H9 (cell line): ENCODE data around the gene OR10V1. TPM values are rescaled to one million over a fixed set of nuclear protein-coding genes. Genes with fewer than 3 reads are reported as not detected.

Experiments used
- DNase-seq: peaks from one replicate; pipeline ENCODE4 v3.0.0-alpha.2; 2017
- H2AFZ ChIP-seq: one replicate; pipeline ENCODE4 v1.6.1; 2013; ENCODE audit warnings: mild to moderate bottlenecking, low read length, control low read depth, moderate library complexity
- H2AK5ac ChIP-seq: 2 replicates; pipeline ENCODE4 v1.6.1; 2013; ENCODE audit warnings: low read length, control low read depth, mixed read lengths; ENCODE audit not compliant: insufficient read length
- H2BK120ac ChIP-seq: one replicate; pipeline ENCODE4 v1.6.1; 2013; ENCODE audit warnings: low read depth, mild to moderate bottlenecking, low read length, control low read depth, inconsistent platforms; ENCODE audit not compliant: poor library complexity, severe bottlenecking
- H2BK12ac ChIP-seq: 2 replicates; pipeline ENCODE4 v1.6.1; 2013; ENCODE audit warnings: low read length, control low read depth, mixed read lengths, low read depth; ENCODE audit not compliant: insufficient read length
- H2BK15ac ChIP-seq: 2 replicates; pipeline ENCODE4 v1.6.1; 2013; ENCODE audit warnings: low read depth, low read length, control low read depth
- H2BK20ac ChIP-seq: one replicate; pipeline ENCODE4 v1.6.1; 2013; ENCODE audit warnings: low read depth, mild to moderate bottlenecking, low read length, control low read depth, inconsistent platforms; ENCODE audit not compliant: poor library complexity, severe bottlenecking
- H2BK5ac ChIP-seq: 2 replicates; pipeline ENCODE4 v1.6.1; 2013; ENCODE audit warnings: low read length, control low read depth, mixed read lengths; ENCODE audit not compliant: insufficient read length
- H3K14ac ChIP-seq: 2 replicates; pipeline ENCODE4 v1.6.1; 2013; ENCODE audit warnings: low read length, control low read depth; ENCODE audit not compliant: insufficient read depth
- H3K18ac ChIP-seq: 2 replicates; pipeline ENCODE4 v1.6.1; 2013; ENCODE audit warnings: low read depth, mild to moderate bottlenecking, mixed read lengths, low read length, control low read depth; ENCODE audit not compliant: insufficient read length
- H3K23ac ChIP-seq: 2 replicates; pipeline ENCODE4 v1.6.1; 2013; ENCODE audit warnings: low read length, control low read depth, mixed read lengths, low read depth; ENCODE audit not compliant: insufficient read length
- H3K23me2 ChIP-seq: 2 replicates; pipeline ENCODE4 v1.6.1; 2013; ENCODE audit warnings: low read depth, mild to moderate bottlenecking, mixed read lengths, low read length, control low read depth; ENCODE audit not compliant: insufficient read length, poor library complexity, severe bottlenecking
- H3K27ac ChIP-seq: 2 replicates; pipeline ENCODE4 v1.5.1; 2013; ENCODE audit warnings: low read length, control low read depth, mixed read lengths, low read depth; ENCODE audit not compliant: insufficient read length
- H3K27me3 ChIP-seq: 2 replicates; pipeline ENCODE4 v1.6.1; 2013; ENCODE audit warnings: low read length, control low read depth, inconsistent platforms; ENCODE audit not compliant: insufficient read depth
- H3K4ac ChIP-seq: 2 replicates; pipeline ENCODE4 v1.6.1; 2013; ENCODE audit warnings: low read depth, mild to moderate bottlenecking, control low read depth, inconsistent platforms, low read length, moderate library complexity
- H3K4me1 ChIP-seq: 2 replicates; pipeline ENCODE4 v1.6.1; 2013; ENCODE audit warnings: low read length, control low read depth, inconsistent platforms; ENCODE audit not compliant: insufficient read depth
- H3K4me2 ChIP-seq: 2 replicates; pipeline ENCODE4 v1.6.1; 2013; ENCODE audit warnings: low read length, control low read depth, mixed read lengths; ENCODE audit not compliant: insufficient read length, insufficient read depth
- H3K56ac ChIP-seq: 2 replicates; pipeline ENCODE4 v1.6.1; 2013; ENCODE audit warnings: low read depth, mild to moderate bottlenecking, mixed read lengths, low read length, control low read depth; ENCODE audit not compliant: insufficient read length
- H3K79me1 ChIP-seq: 2 replicates; pipeline ENCODE4 v1.6.1; 2013; ENCODE audit warnings: low read depth, mild to moderate bottlenecking, moderate library complexity, low read length, control low read depth, inconsistent platforms; ENCODE audit not compliant: insufficient read depth, poor library complexity, severe bottlenecking
- H3K79me2 ChIP-seq: 2 replicates; pipeline ENCODE4 v1.6.1; 2013; ENCODE audit warnings: low read length, control low read depth, inconsistent platforms; ENCODE audit not compliant: insufficient read depth
- H3K9ac ChIP-seq: 2 replicates; pipeline ENCODE4 v1.6.1; 2013; ENCODE audit warnings: low read length, control low read depth, mixed read lengths; ENCODE audit not compliant: insufficient read length; ENCODE audit errors: extremely low read depth
- H3K9me3 ChIP-seq: one replicate; pipeline ENCODE4 v1.6.1; 2013; ENCODE audit warnings: low read depth, low read length, inconsistent platforms; ENCODE audit not compliant: control insufficient read depth
- H3T11ph ChIP-seq: one replicate; pipeline ENCODE4 v1.6.1; 2013; ENCODE audit warnings: mild to moderate bottlenecking, low read length, control low read depth, inconsistent platforms
- H4K20me1 ChIP-seq: one replicate; pipeline ENCODE4 v1.6.1; 2013; ENCODE audit not compliant: control insufficient read depth, insufficient read length, insufficient read depth
- H4K5ac ChIP-seq: 2 replicates; pipeline ENCODE4 v1.6.1; 2013; ENCODE audit warnings: low read depth, mild to moderate bottlenecking, mixed read lengths, low read length, control low read depth; ENCODE audit not compliant: insufficient read length
- H4K8ac ChIP-seq: replicated peaks from 2 replicates; pipeline ENCODE4 v1.6.1; 2013; ENCODE audit warnings: low read length, control low read depth, mixed read lengths, low read depth; ENCODE audit not compliant: insufficient read length
- H4K91ac ChIP-seq: 2 replicates; pipeline ENCODE4 v1.6.1; 2013; ENCODE audit warnings: low read depth, mild to moderate bottlenecking, moderate library complexity, mixed read lengths, low read length, control low read depth; ENCODE audit not compliant: insufficient read length
- H3K27ac Mint-ChIP-seq, 3 experiments: 2 replicates in 2 of 3; 3 replicates in 1 of 3; pipeline ENCODE4 v1.8.0; 2020 to 2021; ENCODE audit warnings: mixed read lengths in 3 of 3, mild to moderate bottlenecking in 1 of 3, moderate library complexity in 1 of 3
- H3K27me3 Mint-ChIP-seq: 2 replicates; pipeline ENCODE4 v1.8.0; 2021; ENCODE audit warnings: low read depth, mild to moderate bottlenecking, moderate library complexity, mixed read lengths
- H3K36me3 Mint-ChIP-seq, 3 experiments: 2 replicates in 2 of 3; 3 replicates in 1 of 3; pipeline ENCODE4 v1.8.0; 2020 to 2021; ENCODE audit warnings: low read depth in 3 of 3, mixed read lengths in 3 of 3; ENCODE audit not compliant: insufficient read depth in 1 of 3
- H3K4me1 Mint-ChIP-seq, 2 experiments: 2 replicates each; pipeline ENCODE4 v1.8.0; 2020; ENCODE audit warnings: mixed read lengths in 2 of 2
- H3K4me3 Mint-ChIP-seq, 2 experiments: 2 replicates in 1 of 2; 3 replicates in 1 of 2; pipeline ENCODE4 v1.8.0; 2020 to 2021; ENCODE audit warnings: mild to moderate bottlenecking in 2 of 2, mixed read lengths in 2 of 2, moderate library complexity in 1 of 2
- H3K9me3 Mint-ChIP-seq, 2 experiments: 2 replicates in 1 of 2; 3 replicates in 1 of 2; pipeline ENCODE4 v1.8.0; 2020; ENCODE audit warnings: mild to moderate bottlenecking in 2 of 2, mixed read lengths in 2 of 2, moderate library complexity in 1 of 2
- WGBS: extraction: QIAGEN DNeasy Blood & Tissue Kit; methylation state at CpG from one replicate; pipeline ENCODE4 v1.1.7; 2013; ENCODE audit warnings: missing lambda C conversion rate, low lambda C conversion rate, mixed read lengths; ENCODE audit not compliant: insufficient read length; ENCODE audit errors: extremely low coverage; 5-methylcytosine and 5-hydroxymethylcytosine counted together
- total RNA-seq: library from RNA; stranded (reverse); gene quantifications from 2 replicates; pipeline ENCODE4 v1.2.1, GENCODE V29; 2021
- TF ChIP-seq, protein P1 (sequence below): fragments of 200-600 bp; sonication (generic); conservative IDR thresholded peaks from 3 replicates; pipeline ENCODE4 v1.8.0; 2021; ENCODE audit warnings: antibody characterized with exemption, mild to moderate bottlenecking

Gene OR10V1
- total RNA-seq, 1 experiment from 2014 or later = not detected

DNA sequence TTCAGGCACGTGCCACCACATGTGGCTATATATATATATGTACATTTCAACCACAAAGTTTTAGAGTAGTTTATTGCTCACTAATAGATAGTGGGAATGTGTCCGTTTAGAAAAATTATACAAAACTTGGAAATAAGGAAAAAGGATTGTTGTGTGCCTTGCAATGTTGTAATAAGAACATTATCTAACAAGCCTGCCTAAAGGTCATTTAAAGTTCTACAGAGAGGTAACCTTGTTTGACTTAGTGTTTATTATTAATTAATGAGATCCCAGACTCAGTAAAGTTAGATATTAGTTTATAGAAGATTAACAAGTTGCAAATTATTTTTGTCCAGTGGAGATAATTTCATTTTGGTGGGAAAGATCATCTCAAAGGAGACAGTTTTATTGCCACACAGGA, 39.4 kb downstream of the OR10V1 start:
- H3K4me1 ChIP-seq = peaks cover 3% of the 10 kb centered on the region; the same call in 1 of the 2 replicates
- H3K9ac ChIP-seq = no peak overlapping the region
- no peaks in the 10 kb centered on the region for H3K79me1 ChIP-seq
- H4K91ac ChIP-seq = no peak overlapping the region
- H3K27me3 ChIP-seq = no peaks in the 10 kb centered on the region
- no peaks in the 10 kb centered on the region for H4K20me1 ChIP-seq
- DNase-seq = no peak
- no peak overlapping the region for H3K18ac ChIP-seq
- TF ChIP-seq, protein P1, sequence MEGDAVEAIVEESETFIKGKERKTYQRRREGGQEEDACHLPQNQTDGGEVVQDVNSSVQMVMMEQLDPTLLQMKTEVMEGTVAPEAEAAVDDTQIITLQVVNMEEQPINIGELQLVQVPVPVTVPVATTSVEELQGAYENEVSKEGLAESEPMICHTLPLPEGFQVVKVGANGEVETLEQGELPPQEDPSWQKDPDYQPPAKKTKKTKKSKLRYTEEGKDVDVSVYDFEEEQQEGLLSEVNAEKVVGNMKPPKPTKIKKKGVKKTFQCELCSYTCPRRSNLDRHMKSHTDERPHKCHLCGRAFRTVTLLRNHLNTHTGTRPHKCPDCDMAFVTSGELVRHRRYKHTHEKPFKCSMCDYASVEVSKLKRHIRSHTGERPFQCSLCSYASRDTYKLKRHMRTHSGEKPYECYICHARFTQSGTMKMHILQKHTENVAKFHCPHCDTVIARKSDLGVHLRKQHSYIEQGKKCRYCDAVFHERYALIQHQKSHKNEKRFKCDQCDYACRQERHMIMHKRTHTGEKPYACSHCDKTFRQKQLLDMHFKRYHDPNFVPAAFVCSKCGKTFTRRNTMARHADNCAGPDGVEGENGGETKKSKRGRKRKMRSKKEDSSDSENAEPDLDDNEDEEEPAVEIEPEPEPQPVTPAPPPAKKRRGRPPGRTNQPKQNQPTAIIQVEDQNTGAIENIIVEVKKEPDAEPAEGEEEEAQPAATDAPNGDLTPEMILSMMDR = no peak
- H2AK5ac ChIP-seq = no peak overlapping the region
- Mint-ChIP-seq H3K4me1 (peaks cover 8 to 13% of the 10 kb centered on the region in 2 experiments), H3K9me3 (peaks cover 3 to 4% of the 10 kb centered on the region in 2 experiments), H3K36me3 (no peaks in the 10 kb centered on the region; a peak in 1 of 7 replicates), H3K4me3 (no peak overlapping the region), H3K27me3 (no peaks in the 10 kb centered on the region; the same call in 1 of the 2 replicates), H3K27ac (no peak overlapping the region)
- WGBS = no CpG with 5 or more reads among the region's 2 CpGs
- no peaks in the 10 kb centered on the region for H3K9me3 ChIP-seq
- no peak overlapping the region for H2AFZ ChIP-seq
- H4K5ac ChIP-seq = no peak overlapping the region
- no peak overlapping the region for H2BK5ac ChIP-seq
- no peak overlapping the region for H3K14ac ChIP-seq
- H4K8ac ChIP-seq = no peak overlapping the region
- H3K27ac ChIP-seq = no peak overlapping the region
- no peaks in the 10 kb centered on the region for H3K79me2 ChIP-seq
- H3K56ac ChIP-seq = no peak overlapping the region
- peaks cover 5% of the 10 kb centered on the region for H3K23me2 ChIP-seq
- no peak overlapping the region for H3K4me2 ChIP-seq
- H2BK20ac ChIP-seq = no peak overlapping the region
- no peak overlapping the region for H3T11ph ChIP-seq
- H3K23ac ChIP-seq = no peak overlapping the region
- no peak overlapping the region for H3K4ac ChIP-seq
- no peak overlapping the region for H2BK120ac ChIP-seq
- no peak overlapping the region for H2BK15ac ChIP-seq
- no peak overlapping the region for H2BK12ac ChIP-seq
